Nephron progenitor cell (in vitro differentiated cells): ENCODE measurements around the gene RXFP4.
A peak's percentile ranks its signal among the peaks of the same experiment; 100 is the strongest.

Source experiments
- DNase-seq: peaks from one replicate; pipeline ENCODE4 v3.0.0; 2021
- H3K27ac Mint-ChIP-seq: 2 replicates; pipeline ENCODE4 v1.8.0; 2021; ENCODE audit warnings: mild to moderate bottlenecking, moderate library complexity, mixed read lengths
- H3K27me3 Mint-ChIP-seq: 2 replicates; pipeline ENCODE4 v1.8.0; 2021; ENCODE audit warnings: mild to moderate bottlenecking, low read depth, mixed read lengths; ENCODE audit not compliant: poor library complexity
- H3K36me3 Mint-ChIP-seq: 2 replicates; pipeline ENCODE4 v1.8.0; 2021; ENCODE audit warnings: low read depth, mixed read lengths
- H3K4me1 Mint-ChIP-seq: 2 replicates; pipeline ENCODE4 v1.8.0; 2021; ENCODE audit warnings: mixed read lengths
- H3K4me3 Mint-ChIP-seq: 2 replicates; pipeline ENCODE4 v1.8.0; 2021; ENCODE audit warnings: mild to moderate bottlenecking, moderate library complexity, mixed read lengths
- H3K9me3 Mint-ChIP-seq: 2 replicates; pipeline ENCODE4 v1.8.0; 2021; ENCODE audit warnings: mild to moderate bottlenecking, moderate library complexity, mixed read lengths
- TF ChIP-seq, protein P1 (sequence below): fragments of 200-600 bp; sonication (generic); IDR thresholded peaks from 2 replicates; pipeline ENCODE4 v1.5.0; 2021; ENCODE audit warnings: antibody characterized with exemption

RXFP4 gene

DNA sequence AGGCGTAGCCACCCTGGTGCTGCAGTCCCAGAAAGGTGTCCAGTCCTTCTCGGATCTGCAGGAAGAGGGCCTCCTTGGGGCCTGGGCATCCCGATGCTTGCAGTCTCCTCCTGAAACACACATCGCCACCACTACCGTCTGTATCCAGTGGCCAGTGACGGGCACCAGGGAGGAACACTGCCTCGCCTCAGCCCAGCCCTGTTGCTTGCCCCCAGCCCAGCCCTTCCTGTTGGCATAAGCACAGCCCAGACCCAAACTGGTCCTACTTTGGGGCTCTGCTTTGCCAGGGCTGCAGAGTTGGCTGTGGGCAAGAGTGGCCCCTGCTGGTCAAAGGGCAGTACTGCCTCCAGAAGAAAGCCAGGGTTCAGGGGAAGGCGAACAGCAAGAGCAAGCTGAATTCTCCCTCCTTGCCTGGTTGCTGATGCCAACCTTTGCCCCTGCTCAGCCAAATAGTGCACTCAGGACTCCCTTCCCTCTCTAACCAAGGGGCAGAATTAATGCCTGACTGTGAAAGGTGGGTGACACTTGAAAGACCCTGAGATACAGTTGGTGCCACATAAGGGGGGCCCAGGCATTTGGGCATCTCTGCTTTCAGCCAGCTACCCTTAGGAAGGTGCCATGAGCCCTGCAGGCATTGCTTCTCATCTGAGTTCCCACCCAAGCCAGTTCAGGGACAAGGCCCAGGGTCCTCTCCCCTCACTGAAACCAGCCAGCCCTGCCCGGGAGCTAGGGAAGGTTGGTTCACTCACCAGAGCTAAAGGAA lies 48.0 kb downstream of the RXFP4 start:
- H3K27me3 Mint-ChIP-seq, result peaks cover 7% of the 10 kb centered on the region
- no peaks in the 10 kb centered on the region for H3K36me3 Mint-ChIP-seq
- H3K27ac Mint-ChIP-seq, result no peak overlapping the region
- peaks cover 44% of the 10 kb centered on the region for H3K4me1 Mint-ChIP-seq
- no peak overlapping the region for H3K4me3 Mint-ChIP-seq
- TF ChIP-seq, protein P1, sequence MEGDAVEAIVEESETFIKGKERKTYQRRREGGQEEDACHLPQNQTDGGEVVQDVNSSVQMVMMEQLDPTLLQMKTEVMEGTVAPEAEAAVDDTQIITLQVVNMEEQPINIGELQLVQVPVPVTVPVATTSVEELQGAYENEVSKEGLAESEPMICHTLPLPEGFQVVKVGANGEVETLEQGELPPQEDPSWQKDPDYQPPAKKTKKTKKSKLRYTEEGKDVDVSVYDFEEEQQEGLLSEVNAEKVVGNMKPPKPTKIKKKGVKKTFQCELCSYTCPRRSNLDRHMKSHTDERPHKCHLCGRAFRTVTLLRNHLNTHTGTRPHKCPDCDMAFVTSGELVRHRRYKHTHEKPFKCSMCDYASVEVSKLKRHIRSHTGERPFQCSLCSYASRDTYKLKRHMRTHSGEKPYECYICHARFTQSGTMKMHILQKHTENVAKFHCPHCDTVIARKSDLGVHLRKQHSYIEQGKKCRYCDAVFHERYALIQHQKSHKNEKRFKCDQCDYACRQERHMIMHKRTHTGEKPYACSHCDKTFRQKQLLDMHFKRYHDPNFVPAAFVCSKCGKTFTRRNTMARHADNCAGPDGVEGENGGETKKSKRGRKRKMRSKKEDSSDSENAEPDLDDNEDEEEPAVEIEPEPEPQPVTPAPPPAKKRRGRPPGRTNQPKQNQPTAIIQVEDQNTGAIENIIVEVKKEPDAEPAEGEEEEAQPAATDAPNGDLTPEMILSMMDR, result peak; percentile 96
- peak; percentile 77 for DNase-seq
- H3K9me3 Mint-ChIP-seq, result no peaks in the 10 kb centered on the region

DNA sequence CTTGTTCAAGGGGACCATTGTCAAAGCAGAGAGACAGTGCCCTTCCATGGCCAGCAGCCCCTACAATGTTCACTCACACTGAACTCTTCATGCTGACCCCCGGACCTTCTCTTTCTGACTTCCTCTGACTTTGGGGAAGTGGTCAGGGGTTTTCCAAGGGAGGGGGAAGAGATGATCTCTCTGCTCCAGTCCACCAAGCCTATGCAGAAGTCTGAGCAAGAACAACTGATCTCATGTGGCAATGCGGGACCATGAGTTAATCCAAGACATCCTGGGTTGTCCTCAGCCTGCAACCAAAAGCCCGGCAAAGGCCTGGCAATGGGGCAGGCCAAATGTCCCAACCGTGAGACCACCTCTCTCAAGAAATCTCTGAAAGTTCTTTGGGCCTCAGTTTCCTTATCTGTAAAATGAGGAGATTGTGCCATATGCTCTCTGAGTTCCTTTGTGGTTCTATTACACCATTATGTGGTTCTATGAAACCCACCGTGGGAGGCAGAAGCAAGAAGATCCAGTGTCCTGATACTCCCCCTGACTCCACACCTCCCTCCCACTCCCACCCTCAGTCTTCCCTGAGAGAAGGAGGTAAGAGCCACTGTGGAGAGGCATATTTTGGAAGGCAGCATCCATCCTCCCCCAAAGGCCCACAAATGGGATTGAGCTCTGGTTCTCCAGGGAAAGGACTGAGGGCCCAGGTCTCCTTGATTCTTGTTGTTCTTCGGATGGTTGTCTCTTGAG lies 48.7 kb downstream of the RXFP4 start:
- Mint-ChIP-seq H3K4me1 (peaks cover 41% of the 10 kb centered on the region), H3K27me3 (peaks cover 4% of the 10 kb centered on the region), H3K9me3 (no peaks in the 10 kb centered on the region), H3K36me3 (no peaks in the 10 kb centered on the region), H3K4me3 (no peak overlapping the region), H3K27ac (peak overlapping the region; percentile 51)
- no peak for DNase-seq
- TF ChIP-seq, protein P1, result no peak
